Stimulated activated CD4-positive, alpha-beta T cell treated with anti-CD3 and anti-CD28 coated beads, Interleukin-4, amount 100 ng/mL, for 48 hours (primary cell): ENCODE data around the gene ARHGEF40.

ENCODE experiments used
- DNase-seq, 2 donors: peaks; one replicate each; pipeline ENCODE4 v3.0.0-alpha.2; 2020; ENCODE audit warnings: low read depth in 2 of 2

The ARHGEF40 gene

DNA sequence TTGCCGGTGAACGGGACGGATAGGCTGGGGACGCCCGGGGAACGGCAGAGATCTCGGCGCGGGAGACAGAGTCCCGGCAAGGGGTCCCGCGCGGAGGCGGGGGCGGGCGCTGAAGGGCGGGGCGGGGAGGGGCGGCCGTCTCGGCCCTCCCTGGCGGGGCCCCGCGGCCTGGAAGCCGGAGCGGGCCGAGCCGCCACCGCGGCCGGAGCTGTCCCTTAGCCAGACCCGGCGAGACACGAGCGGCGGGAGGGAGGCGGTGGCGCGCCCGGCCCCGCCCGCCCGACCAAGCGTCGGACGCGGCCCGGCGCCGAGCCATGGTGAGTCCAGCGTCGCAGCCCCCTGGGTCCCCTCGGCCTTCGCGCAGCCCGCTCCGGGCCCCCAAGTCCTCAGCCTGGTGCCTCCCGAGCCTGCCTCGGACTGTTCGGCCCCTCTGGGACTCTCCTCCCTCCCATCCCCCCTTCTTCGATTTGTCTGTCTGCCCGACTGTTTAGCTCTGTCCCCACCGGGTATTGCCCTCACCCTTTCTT, at the start of gene ARHGEF40:
ARHGEF40 (plus strand) TSS at position 222 of the 527 bp plus-strand sequence; CDS start at position 315, 93 bp downstream.
- DNase-seq, result no peak

DNA sequence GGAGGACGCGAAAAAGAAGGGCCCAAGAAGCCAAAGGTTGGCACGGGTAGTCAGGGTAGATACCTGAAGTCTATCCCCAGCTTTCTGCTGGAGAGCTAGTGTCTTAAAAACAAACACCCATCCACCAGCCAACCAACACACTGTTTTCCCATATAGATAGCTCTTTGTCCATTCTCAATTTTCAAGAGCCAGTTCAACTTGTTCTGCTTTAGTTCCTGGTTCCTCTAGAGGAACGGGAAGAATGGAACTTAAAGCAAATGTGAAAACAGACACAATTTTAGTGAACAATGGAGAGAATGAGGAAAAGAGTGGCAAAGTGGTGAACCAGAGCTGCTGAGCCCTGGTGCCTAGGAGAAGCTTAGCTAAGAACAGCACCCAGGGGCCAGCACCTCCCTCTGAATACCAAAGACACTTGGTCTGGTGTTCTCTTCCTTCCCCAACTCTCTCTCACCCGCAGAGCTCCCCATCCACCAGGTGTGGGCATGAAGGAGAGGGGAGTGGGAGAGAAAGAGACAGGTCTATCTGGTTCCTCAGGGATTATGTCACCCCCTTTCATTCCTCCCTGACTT, 49.0 kb upstream of the ARHGEF40 start:
- no peak for DNase-seq

DNA sequence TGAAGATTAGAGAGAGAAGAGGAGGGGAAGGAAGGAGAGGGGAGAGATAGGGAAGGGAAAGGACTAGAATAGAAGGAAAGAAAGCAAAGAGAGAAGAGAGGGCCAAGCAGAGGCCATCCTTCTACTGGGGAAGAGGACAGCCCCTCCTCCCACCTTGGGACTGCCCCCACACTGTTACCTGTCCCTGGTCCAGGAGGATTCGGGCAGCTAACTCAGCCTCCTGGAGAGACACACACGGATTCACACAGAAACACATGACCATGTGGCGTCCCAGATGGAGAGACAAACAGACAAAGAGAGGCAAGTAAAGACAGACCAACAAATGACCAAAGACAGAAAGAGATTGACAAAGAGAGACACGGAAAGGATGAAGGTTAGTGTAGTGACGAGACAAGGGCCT, 47.4 kb upstream of the ARHGEF40 start:
- no peak for DNase-seq

DNA sequence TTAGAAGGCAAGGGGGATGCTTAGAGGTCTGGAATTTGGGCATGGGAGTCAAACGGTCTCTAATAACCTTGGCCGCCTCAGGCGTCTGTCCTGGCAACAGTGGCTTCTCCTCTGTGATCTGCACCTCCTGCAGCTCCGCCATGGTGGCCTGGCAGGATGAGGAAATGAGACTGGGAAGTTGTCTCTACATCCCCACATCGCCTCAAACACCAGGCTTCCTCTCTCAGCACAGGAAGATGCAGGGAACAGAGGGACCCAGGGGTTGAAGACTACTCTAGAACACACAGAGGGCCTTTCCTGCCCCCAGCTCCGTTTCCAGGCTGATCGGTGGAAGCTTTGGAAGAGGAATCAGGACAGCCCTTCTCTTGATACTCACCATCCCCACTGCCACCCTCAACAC, 46.9 kb upstream of the ARHGEF40 start:
- DNase-seq, result no peak

DNA sequence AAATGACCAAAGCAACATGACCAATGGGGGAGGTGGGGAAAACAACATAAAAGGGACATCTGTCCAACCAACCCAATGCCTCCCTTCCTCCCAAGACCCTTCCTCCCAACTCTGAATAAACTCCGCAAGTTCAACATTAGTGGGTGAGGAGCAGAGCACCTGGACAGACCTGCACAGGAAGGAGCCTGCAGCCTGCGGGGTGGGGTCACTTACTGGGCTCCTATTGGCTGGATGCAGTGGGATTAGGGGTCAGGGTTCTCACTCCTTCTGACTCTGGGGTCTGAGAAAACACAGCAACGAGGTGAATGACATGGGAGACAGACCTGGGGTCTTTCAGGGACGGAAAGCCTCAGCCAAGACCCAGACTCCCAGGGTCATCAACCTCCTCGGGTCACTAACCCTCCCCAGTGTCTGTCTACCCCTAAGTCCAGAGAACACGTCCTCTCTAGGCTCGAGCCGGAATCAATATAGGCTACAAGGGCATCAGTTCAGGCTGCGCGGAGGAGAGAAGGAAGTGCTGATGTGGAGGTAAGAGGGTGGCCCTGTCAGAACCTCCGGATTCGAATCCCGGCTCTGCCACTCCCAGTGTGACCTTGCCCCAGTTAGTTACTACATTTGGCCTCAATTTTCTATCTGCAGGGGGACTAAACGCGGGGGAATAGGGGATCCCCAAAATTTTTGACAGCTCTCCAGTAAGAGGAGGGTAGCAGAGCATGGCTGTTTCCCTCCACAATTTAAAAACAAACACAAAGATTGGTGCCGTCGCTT, 46.1 kb upstream of the ARHGEF40 start:
- DNase-seq, result no peak

DNA sequence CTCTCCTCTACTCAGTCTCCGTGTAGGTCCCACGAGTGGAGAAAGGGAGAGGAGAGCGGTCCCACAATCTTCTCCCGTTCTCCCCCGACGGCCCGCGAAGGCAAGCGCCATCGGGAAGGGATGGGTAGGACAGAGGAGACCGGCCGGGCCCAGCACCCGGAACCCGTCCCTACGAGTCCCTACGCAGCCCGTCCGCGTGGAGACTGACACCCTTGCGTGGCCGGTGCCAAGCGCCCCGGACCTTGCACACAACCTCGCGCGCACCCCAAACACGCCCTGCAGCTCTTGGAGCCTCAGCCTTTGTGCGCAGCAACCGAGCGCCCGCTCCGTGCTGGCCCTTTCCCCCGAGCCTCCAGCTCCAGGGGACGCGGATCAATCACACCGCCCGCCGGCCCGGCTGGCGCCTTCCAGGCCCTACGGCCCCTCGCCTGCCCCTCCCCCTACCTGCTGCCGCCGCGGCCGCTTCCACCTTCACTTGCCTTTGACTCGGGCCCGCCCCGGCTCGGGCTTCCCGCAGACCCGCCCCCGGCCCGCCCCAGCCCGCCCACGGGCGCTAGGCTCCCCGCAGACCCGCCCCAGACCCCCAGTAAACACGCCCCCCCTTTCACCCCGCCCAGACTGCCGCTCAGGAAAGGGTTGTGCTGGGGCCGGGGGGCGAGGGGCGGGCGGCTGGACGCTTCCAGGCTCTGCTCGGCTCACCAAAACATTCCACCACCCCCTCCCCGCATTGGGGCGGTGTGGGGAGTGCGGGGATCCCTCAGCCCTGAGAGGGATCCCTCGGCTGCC, 45.3 kb upstream of the ARHGEF40 start, which contains the start of gene NDRG2:
NDRG2 (minus strand) TSS at position 477 of the 786 bp plus-strand sequence. CDS start 1,746 bp downstream, outside the sequence.
- peak; percentile 32 to 56 for DNase-seq

DNA sequence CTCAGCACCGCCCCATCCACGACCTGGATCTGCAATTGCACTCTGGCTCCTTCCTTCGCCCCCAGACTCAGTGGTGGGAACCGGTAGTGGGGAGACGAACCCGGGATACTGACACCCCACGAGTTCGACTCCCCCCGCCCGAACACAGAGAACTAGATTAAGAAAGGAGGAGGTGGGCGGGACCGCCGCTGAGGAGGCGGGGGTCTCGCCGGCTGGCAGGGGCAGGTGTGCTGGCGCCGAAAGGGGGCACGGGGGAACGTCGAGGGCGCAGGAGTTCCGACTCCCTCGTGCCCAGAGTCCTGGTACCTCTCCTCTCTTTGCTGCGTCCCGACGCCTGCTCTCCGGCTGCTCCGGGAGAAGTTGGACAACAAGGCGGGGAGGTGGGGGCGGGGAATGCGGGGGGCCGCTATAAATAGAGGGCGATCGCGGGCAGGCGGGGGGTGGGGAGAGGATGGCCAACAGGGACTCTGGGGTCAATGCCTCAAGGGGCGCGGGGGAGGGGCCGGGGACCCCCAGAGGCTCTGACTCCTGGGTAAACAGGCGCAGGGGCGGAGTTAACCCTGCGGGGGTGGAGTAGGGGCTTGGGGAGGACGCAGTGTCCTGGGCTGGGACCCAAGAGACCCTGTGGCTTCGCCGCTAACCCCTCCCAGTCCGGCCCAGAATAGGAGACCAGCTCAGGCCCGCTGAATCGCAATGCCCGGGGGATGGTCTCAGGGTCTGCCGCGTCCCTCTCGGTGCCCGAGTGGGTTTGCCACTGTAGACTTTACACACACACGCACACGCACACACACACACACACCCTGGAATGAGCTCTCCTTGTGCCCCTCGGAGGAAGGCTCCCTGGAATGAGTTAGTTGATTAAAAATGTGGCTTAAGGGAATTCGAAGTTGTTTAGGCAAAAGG, 44.5 kb upstream of the ARHGEF40 start:
- DNase-seq, result no peak

DNA sequence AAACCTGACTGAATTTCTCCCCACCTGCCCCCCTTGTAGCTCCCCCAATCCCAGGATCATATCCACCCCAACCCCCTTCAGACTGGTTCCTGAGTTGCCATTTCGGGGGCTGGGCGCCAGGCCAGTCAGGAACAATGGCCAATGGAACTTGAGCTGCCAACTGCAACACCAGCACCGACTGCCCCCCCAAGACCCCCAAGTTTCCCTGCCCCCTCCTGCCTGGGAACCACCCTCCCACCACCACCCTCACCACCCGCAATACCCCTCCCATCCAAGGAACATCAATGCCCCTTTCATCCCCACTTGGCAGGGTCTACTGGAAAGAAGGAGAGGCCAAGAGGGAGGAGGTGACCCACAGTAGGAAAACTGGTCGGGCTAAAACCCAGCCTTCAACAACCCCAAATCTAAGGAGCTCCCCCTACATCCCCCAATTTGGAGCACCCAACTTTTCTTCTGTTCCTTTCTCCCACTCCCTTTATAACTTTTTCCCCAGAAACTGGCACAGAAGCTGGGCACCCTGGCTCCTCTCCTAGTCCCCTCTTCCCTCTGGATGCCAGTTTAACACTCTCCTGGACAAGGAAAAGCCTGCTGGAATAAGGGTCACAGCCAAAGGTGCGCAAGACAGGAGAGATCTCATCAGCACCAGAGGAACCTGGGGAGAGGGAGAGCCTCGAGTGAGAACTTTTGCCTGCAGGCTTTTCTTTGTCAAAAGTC, 43.7 kb upstream of the ARHGEF40 start:
- DNase-seq, result no peak

DNA sequence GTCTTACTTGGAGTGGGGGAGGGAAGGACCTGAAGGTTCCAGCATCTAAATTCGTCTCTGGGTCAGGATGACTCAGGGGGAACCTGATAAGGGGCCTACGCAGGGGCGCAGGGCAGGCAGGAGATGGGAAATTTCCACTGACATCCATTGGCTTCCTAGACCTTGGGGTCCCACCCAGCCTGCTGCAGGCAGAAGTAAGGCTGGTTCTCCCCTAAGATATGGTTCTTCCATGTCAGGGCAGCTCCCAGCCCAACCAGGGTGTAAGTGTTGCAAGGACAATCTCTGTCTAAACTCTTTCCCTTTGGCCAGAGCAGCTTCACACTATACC, 43.2 kb upstream of the ARHGEF40 start:
- no peak for DNase-seq

DNA sequence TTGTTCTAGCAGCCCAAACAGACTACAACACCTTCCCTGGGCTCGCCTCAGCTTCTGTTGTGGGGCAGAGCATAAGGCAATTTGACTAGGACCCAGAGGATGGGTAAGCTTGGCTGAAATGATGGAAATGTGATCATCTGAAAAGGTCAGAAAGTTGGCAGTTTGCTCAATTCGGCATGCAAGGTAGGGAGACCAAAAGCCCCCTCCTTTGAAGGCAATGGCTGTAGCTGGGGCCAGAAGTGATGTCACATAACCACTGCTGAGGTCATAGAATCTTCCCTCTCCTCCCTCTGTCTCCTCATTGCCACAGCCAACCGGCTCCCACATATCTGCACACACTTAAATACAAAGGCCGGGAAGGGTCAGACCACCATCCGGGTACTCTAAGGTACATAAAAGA, 40.2 kb upstream of the ARHGEF40 start, which contains the start of gene TPPP2:
TPPP2 (plus strand) TSS at position 301 of the 400 bp plus-strand sequence. CDS start 365 bp downstream, outside the sequence.
- no peak for DNase-seq

DNA sequence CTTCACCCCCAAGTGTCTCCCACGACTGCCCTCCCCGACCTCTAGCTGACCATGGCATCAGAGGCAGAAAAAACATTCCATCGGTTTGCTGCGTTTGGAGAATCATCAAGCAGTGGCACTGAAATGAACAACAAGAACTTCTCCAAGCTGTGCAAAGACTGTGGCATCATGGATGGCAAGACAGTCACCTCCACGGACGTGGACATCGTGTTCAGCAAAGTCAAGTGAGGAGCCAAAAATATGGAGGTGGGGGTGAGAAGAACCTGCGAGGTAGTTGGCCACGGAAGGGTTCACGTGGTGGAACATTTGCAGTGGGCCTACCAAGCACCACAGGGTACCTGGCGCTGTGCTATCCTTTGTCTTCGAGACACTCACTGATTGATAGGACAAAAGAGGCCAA, 39.6 kb upstream of the ARHGEF40 start:
- no peak for DNase-seq

DNA sequence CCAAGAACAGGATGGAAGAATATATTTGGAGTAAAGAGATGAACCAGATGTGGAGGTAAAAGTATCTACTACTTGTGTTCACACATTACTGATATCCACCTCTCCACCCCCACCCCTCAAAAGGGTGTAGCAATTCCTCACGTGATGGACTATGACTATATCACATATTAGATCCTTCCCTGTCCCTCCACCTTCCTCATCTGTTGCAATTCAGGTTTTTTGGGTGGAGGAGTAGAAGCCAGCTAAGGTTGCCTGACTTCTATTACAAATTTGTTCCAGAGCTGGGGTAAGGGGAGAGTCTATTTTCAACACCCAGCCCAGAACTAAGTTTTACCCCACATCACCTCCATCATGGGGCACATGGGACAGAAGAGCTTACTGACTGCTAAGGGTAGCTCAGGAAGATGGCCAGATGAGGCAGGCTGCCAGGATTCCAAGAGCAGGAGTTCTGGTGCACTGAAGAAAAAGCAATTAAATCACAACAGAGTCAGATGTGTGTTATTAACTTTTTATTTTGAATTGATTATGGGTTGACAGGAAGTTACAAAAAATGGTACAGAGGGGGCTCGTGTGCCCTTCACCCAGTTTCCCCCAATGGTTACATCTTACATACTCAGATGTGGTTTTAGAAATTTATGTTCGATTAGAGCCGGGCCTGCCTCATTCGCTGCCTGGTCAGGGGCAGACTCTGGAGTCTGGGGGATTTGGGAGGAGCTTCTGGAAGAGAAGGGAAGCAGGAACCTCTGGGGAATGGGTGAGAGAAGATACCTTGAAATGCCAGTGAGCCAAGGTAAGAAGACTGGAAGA, 37.6 kb upstream of the ARHGEF40 start:
- DNase-seq, result no peak

DNA sequence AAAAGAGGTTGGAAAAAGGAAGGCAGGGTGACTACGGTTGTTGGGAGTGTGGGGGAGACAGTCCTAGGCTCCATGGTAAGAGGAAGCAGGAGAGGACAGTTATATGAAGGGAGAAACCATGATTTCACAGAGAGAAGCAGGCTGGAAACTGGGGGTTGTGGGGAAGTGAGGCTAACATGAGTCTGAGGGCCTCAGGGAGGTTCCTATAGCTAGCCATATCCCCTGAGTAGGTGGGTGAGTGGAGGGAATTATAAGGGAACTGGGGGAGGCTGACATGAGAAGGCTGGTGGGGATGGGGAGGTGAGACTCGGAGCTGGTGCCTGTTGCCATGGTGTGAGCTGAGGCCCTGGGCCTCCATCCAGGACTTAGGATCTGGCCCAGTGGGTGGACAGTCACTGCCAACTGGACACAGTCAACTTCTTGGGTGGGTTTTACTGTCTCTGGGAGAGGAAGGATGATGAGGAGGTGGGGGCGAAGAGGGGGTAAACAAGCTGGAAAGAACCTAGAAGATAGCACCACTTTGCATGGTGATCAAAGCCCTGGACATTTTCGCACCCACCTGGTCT, 36.9 kb upstream of the ARHGEF40 start:
- DNase-seq, result no peak

DNA sequence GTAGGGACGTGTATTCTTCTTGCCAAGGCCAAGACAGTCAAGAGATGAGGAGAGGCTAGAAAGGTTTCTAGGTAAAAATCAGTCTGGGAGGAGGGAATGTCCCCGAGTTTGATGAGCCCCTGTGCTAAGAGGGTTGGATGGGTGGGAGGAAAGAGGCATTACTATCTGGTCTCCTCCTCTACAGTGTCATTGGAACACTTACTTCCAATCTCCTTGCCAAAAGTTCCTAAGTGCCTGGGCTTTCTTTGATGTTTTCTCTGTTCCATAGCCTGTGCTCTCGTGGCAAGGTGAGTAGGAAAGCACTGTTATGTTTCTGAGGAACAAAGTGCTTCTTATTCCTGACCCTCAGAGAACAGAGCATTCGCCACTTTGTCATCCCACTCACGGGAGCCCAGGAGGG, 35.4 kb upstream of the ARHGEF40 start, which contains the start of gene RNASE13:
RNASE13 (minus strand) TSS at position 101 of the 400 bp plus-strand sequence. CDS start 519 bp downstream, outside the sequence.
- no peak for DNase-seq

DNA sequence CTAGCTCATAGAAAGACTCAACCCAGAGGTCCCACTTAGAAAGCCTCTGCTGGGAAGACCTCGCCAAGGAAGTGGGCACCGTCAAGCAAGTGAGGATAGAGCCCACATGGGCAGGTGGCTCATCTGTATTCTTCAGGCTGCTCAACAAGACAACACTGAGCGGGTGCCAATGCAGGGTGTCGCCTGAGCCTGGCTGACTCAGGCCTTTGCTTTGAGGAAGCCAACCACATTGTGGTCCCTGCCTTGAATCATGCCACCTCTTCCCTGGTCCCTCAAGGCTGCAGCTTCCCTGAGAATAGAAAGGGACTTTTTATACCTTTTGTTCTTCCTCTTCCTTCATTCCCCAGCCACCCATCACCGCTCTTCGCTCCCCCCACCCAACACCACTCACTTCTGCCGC, 33.4 kb upstream of the ARHGEF40 start:
- DNase-seq, result no peak

DNA sequence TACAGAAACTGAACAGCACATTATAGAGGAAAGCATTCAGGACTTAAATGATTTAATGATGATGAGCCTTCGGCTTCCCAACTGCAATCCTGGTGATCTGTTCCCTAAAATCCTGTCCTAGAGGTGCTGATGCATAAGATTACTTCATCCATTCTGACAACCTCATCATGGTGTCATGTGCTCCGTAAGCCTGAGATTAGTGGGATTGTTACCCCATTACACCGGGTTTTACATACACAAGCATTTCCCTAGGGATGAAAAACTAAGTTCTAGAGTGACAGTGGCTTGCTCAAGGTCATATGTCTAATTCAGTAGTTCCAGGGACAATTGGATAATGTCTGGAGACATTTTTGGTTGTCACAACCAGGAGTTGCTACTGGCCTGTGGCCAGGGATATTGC, 32.9 kb upstream of the ARHGEF40 start:
- DNase-seq, result no peak

DNA sequence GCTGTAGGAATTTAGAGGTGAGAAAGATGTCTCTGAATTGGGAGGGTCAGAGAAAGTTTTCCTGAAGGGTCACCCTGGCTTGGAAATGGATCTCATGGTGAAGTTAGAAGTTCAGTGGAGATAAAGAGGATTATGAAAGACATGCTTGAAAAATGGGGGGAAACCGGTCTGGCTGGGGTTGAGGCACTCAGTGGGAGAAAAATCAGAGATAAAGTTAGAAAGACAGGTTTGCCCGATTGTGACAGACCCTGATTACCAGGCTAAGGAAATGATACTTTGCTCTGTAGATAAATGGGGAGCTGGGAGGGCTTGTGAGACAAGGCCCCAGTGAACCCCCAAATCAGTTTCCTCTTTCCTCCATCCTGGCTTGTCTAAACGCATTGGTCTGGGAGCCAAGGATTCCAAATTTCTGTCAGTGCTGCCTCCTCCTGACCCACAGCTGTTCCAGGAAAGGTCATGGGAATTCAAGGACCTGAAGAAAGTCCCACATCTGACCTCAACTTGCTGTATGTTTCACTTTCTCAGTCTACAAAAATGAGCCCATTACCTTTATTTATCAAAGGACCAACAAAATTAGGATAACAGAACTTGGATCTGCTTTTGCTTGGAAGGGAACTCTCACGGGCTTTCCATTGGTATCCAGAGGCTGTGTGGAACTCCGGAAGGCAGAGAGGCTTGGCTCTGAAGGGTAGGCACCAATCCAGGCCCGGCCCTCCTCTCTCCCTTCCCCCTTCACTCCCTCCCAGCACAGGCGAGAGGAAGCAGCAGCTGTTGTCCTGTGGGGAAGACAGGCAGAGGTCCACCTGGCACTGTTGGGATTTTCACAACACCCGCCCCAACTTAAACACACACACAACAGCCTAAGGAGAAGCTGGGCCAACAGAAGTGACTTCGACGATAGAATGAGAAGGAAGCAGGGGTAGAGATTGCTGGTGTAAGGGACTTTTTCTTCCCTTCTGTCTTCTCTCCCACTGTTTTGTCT, 31.4 kb upstream of the ARHGEF40 start:
- DNase-seq, result no peak
